ENCODE results near the gene TDRKH.

GRCh38 chr1:151798571-151798970 is 8.3 kb upstream of the TDRKH start:
- TF ChIP-seq, protein P1, sequence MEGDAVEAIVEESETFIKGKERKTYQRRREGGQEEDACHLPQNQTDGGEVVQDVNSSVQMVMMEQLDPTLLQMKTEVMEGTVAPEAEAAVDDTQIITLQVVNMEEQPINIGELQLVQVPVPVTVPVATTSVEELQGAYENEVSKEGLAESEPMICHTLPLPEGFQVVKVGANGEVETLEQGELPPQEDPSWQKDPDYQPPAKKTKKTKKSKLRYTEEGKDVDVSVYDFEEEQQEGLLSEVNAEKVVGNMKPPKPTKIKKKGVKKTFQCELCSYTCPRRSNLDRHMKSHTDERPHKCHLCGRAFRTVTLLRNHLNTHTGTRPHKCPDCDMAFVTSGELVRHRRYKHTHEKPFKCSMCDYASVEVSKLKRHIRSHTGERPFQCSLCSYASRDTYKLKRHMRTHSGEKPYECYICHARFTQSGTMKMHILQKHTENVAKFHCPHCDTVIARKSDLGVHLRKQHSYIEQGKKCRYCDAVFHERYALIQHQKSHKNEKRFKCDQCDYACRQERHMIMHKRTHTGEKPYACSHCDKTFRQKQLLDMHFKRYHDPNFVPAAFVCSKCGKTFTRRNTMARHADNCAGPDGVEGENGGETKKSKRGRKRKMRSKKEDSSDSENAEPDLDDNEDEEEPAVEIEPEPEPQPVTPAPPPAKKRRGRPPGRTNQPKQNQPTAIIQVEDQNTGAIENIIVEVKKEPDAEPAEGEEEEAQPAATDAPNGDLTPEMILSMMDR (IDR thresholded peaks at IDR 0.05; ENCODE audit: low read depth, low read length) = no peak
- TF ChIP-seq POLR2A (IDR thresholded peaks at IDR 0.05; ENCODE audit: extremely low read depth, insufficient read length) = no peak
